Subcutaneous abdominal adipose tissue (tissue), 5 donors: ENCODE measurements around the gene RNF149.
"Not testable (repeated sequence)": the region's sequence is repeated elsewhere in the genome, so short reads cannot be mapped to it uniquely, and the experiment has no call there.

Experiments
- H3K27ac ChIP-seq: one replicate; pipeline ENCODE4 v1.7.0; 2013; ENCODE audit warnings: low read depth, mild to moderate bottlenecking, inconsistent platforms, low read length, moderate library complexity
- H3K27me3 ChIP-seq, 5 donors: one replicate each; pipeline ENCODE4 v1.7.0; 2013; ENCODE audit warnings: low read length in 5 of 5, inconsistent platforms in 1 of 5; ENCODE audit not compliant: control insufficient read depth in 5 of 5, insufficient read depth in 4 of 5
- H3K36me3 ChIP-seq, 5 donors: one replicate each; pipeline ENCODE4 v1.7.0; 2013; ENCODE audit warnings: low read length in 5 of 5; ENCODE audit not compliant: control insufficient read depth in 5 of 5, insufficient read depth in 5 of 5
- H3K4me1 ChIP-seq, 5 donors: one replicate each; pipeline ENCODE4 v1.7.0; 2013; ENCODE audit warnings: low read length in 5 of 5, mild to moderate bottlenecking in 3 of 5, moderate library complexity in 1 of 5; ENCODE audit not compliant: control insufficient read depth in 5 of 5, insufficient read depth in 5 of 5
- H3K4me3 ChIP-seq, 5 donors: one replicate each; pipeline ENCODE4 v1.7.0; 2013; ENCODE audit warnings: low read length in 5 of 5, low read depth in 1 of 5
- H3K9ac ChIP-seq, 5 donors: one replicate each; pipeline ENCODE4 v1.7.0; 2013; ENCODE audit warnings: low read length in 5 of 5, mild to moderate bottlenecking in 4 of 5, moderate library complexity in 3 of 5
- H3K9me3 ChIP-seq, 5 donors: one replicate each; pipeline ENCODE4 v1.7.0; 2013; ENCODE audit warnings: low read length in 5 of 5; ENCODE audit not compliant: control insufficient read depth in 5 of 5
- donor health status: healthy.
- donor health status: healthy.
- donor health status: healthy.
- donor health status: healthy.
- donor health status: healthy.

RNF149 gene

DNA sequence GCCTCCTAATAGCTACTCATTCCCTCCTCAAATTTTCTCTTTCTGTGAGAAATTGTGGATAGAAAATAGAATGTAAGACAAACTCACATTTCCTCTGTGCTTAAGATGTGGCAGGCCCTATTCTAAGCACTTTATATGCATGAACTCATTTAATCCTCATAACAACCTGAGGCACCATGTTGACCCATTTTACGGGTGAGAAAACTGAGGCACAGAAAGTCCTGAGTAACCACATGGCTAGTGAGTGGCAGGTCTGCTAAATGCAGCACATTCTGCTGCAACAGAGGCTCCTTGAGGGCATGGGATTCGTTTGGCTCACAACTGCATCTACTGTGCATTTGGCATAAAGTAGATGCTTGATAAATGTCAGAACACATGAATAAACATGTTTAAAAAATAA, 22.7 kb upstream of the RNF149 start:
- Histone ChIP-seq H3K4me3 (no peak overlapping the region), H3K36me3 (no peaks in the 10 kb centered on the region), H3K27ac (no peak overlapping the region), H3K9me3 (no peaks in the 10 kb centered on the region), H3K4me1 (peaks cover 2 to 32% (median 23%) of the 10 kb centered on the region in 5 donors), H3K27me3 (no peaks in the 10 kb centered on the region), H3K9ac (no peak overlapping the region)

- no peaks in the 10 kb centered on the region for H3K27me3 ChIP-seq
- H3K9me3 ChIP-seq: peaks cover 0 to 6% (median 0%) of the 10 kb centered on the region in 5 donors
- peaks cover 2 to 32% (median 23%) of the 10 kb centered on the region in 5 donors for H3K4me1 ChIP-seq
- H3K27ac ChIP-seq: no peak overlapping the region
- no peak overlapping the region for H3K9ac ChIP-seq
- H3K36me3 ChIP-seq: no peaks in the 10 kb centered on the region
- H3K4me3 ChIP-seq: no peak overlapping the region
These were observed 21.9 kb upstream of the RNF149 start for GRCh38 chr2:101330253-101330933.

DNA sequence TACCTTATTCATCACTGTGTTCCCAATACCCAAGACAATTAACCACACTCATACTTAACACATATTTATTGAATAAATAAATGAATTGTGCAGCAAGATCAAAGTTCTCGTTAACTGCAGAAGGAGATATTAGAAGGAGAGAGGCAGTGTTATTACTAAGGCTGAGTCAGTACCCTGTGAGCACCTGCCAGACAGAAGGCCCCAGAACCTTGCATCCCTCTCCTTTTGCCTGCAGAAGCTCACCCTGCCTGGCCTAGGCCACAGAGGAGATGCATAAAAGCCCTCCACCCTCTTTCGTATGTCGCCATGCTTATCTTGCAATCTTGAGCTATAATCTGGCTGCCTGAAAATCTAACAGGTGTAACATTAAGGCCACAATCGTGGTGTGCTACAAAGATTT, 20.5 kb upstream of the RNF149 start:
- Histone ChIP-seq H3K27ac (no peak overlapping the region), H3K36me3 (no peaks in the 10 kb centered on the region), H3K9me3 (peaks cover 0 to 8% (median 0%) of the 10 kb centered on the region in 5 donors), H3K4me3 (no peak overlapping the region), H3K9ac (no peak overlapping the region), H3K27me3 (no peaks in the 10 kb centered on the region), H3K4me1 (peaks cover 2 to 32% (median 23%) of the 10 kb centered on the region in 5 donors)

- H3K9me3 ChIP-seq: peaks cover 0 to 8% (median 0%) of the 10 kb centered on the region in 5 donors
- no peak overlapping the region for H3K4me3 ChIP-seq
- H3K36me3 ChIP-seq: no peaks in the 10 kb centered on the region
- no peak overlapping the region for H3K9ac ChIP-seq
- no peak overlapping the region for H3K27ac ChIP-seq
- no peaks in the 10 kb centered on the region for H3K27me3 ChIP-seq
- peaks cover 2 to 32% (median 23%) of the 10 kb centered on the region in 5 donors for H3K4me1 ChIP-seq
These were observed 20.0 kb upstream of the RNF149 start for GRCh38 chr2:101328474-101329007.

DNA sequence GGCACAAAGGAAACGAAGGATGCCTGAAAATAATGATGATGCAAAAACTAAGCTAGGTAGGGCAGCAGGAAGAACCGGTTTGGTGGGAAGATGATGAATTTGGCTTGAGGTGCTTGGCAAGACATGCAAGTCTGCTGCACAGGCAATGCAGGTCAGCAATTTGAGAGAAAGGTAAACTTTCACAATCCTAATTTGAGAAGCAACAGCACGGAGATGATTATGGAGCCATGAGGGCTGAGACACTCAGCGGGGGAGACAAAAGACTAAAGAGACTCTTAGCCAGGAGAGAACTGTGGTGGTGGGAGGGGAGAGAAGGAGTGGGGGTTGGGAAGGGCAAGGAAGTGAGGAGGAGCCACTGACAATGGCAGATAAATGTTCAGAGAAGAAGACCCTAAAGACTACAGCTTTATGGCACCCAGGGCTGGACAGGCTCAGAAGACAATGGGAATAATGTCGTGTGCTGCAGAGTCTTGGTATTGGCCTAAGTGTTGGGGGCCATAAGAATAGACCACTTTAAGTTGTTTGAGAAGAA, 19.4 kb upstream of the RNF149 start:
- no peaks in the 10 kb centered on the region for H3K27me3 ChIP-seq
- no peak overlapping the region for H3K4me3 ChIP-seq
- H3K36me3 ChIP-seq: no peaks in the 10 kb centered on the region
- H3K9ac ChIP-seq: no peak overlapping the region
- peaks cover 0 to 8% (median 0%) of the 10 kb centered on the region in 5 donors for H3K9me3 ChIP-seq
- H3K27ac ChIP-seq: no peak overlapping the region
- H3K4me1 ChIP-seq: peaks cover 2 to 32% (median 23%) of the 10 kb centered on the region in 5 donors

DNA sequence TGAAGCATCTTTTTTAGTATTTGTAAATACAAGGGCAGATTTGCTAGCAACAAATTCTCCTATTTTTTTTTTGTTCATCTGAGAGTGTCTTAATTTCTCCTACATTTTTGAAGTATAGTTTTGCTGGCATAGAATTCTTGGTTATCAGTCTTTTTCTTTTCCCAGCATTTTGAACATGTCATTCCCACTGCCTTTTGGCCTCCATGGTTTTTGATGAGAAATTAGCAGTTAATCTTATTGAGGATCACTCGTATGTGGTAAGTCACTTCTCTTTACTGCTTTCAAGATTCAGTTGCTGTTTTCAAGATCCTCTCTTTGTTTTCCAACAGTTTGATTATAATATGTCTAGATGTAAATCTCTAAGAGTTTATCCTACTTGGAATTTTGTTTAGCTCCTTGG, 16.9 kb upstream of the RNF149 start:
- H3K36me3 ChIP-seq: no peaks in the 10 kb centered on the region
- H3K27ac ChIP-seq: no peak overlapping the region
- no peaks in the 10 kb centered on the region for H3K27me3 ChIP-seq
- H3K9me3 ChIP-seq: peaks cover 0 to 8% (median 0%) of the 10 kb centered on the region in 5 donors
- H3K4me1 ChIP-seq: peaks cover 2 to 26% (median 17%) of the 10 kb centered on the region in 5 donors
- H3K9ac ChIP-seq: no peak overlapping the region
- H3K4me3 ChIP-seq: no peak overlapping the region

- H3K36me3 ChIP-seq, H3K27me3 ChIP-seq, H3K4me1 ChIP-seq: not testable (repeated sequence)
These were observed 8.1 kb upstream of the RNF149 start for GRCh38 chr2:101316568-101316967.

GRCh38 chr2:101311696-101312017, 3.2 kb upstream of the RNF149 start:
- Histone ChIP-seq H3K36me3 (no peaks in the 10 kb centered on the region), H3K27ac (no peak overlapping the region), H3K27me3 (no peaks in the 10 kb centered on the region), H3K9ac (no peak overlapping the region), H3K4me1 (peaks cover 0 to 43% (median 19%) of the 10 kb centered on the region in 5 donors), H3K9me3 (no peaks in the 10 kb centered on the region), H3K4me3 (no peak overlapping the region)

More at GRCh38 chr2:101316568-101316967, 8.1 kb upstream of the RNF149 start:
- not testable (repeated sequence) for H3K9ac ChIP-seq, H3K9me3 ChIP-seq, H3K4me3 ChIP-seq, H3K27ac ChIP-seq

GRCh38 chr2:101310834-101311695, 2.6 kb upstream of the RNF149 start:
- Histone ChIP-seq H3K27ac (no peak overlapping the region), H3K4me3 (no peak overlapping the region), H3K9ac (no peak overlapping the region), H3K27me3 (no peaks in the 10 kb centered on the region), H3K36me3 (no peaks in the 10 kb centered on the region), H3K9me3 (no peaks in the 10 kb centered on the region), H3K4me1 (peaks cover 2 to 48% (median 25%) of the 10 kb centered on the region in 5 donors)
